ENCODE measurements around the gene MED12L.
"Not testable (repeated sequence)": the region's sequence is repeated elsewhere in the genome, so short reads cannot be mapped to it uniquely, and the experiment has no call there.

Gene MED12L

DNA sequence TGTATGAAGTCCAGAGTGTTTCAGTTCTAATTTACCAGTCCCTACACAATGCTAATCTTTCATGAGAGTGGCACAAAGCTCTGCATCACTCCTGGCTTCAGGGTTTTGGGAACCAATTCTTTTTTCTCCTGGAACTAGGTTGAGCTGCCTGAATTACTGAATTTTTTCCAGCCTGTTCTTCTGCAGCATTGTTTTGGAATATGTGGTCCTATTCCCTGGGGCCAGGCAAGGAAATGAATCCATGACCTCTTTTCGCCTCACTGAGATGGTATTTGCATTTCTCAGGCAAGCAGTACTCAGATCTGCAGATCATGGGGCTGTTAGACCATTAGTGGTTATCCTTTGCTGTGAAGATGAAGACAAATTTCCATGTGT, 143.2 kb downstream of the MED12L start:
- TF ChIP-seq, protein P1, sequence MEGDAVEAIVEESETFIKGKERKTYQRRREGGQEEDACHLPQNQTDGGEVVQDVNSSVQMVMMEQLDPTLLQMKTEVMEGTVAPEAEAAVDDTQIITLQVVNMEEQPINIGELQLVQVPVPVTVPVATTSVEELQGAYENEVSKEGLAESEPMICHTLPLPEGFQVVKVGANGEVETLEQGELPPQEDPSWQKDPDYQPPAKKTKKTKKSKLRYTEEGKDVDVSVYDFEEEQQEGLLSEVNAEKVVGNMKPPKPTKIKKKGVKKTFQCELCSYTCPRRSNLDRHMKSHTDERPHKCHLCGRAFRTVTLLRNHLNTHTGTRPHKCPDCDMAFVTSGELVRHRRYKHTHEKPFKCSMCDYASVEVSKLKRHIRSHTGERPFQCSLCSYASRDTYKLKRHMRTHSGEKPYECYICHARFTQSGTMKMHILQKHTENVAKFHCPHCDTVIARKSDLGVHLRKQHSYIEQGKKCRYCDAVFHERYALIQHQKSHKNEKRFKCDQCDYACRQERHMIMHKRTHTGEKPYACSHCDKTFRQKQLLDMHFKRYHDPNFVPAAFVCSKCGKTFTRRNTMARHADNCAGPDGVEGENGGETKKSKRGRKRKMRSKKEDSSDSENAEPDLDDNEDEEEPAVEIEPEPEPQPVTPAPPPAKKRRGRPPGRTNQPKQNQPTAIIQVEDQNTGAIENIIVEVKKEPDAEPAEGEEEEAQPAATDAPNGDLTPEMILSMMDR (IDR thresholded peaks at IDR 0.05; ENCODE audit: borderline replicate concordance, insufficient read depth, low read depth, low read length) = no peak
- H3K4me3 ChIP-seq (ENCODE audit: low read depth, low read length) = no peak overlapping the region

DNA sequence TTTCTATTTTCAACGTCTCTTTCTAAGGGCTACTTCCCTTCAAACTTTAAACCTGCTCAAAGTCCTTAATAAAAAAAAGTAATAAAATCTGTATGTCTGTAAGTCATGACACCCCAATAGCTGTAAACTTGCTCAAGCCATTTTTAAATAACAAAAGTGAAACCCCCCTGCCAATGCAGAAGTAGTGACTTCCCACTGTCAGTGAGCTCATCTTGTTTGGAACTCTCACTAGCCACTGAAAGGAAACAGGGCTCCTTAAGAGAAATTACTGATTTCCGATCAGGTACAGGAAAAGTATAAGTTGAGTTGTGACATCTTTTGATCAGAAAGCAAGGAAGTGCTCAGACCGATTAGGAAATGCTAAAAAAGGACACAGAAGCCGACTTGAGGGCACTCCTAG, 145.2 kb downstream of the MED12L start:
- no peak overlapping the region for H3K4me3 ChIP-seq (ENCODE audit: low read depth, low read length)
- TF ChIP-seq, protein P1 (IDR thresholded peaks at IDR 0.05; ENCODE audit: borderline replicate concordance, insufficient read depth, low read depth, low read length) = no peak

DNA sequence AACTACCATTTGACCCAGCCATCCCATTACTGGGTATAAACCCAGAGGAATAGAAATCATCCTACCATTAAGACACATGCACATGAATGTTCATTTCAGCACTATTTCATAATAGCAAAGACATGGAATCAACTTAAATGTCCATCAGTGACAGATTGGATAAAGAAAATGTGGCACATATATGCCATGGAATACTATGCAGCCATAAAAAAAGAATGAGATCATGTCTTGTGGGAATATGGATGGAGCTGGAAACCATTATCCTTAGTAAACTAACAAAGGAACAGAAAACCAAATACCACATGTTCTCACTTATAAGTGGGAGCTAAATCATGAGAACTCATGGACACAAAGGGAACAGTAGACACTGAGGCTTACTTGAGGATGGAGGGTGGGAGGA, 146.9 kb downstream of the MED12L start:
- H3K4me3 ChIP-seq (ENCODE audit: low read depth, low read length) = not testable (repeated sequence)

DNA sequence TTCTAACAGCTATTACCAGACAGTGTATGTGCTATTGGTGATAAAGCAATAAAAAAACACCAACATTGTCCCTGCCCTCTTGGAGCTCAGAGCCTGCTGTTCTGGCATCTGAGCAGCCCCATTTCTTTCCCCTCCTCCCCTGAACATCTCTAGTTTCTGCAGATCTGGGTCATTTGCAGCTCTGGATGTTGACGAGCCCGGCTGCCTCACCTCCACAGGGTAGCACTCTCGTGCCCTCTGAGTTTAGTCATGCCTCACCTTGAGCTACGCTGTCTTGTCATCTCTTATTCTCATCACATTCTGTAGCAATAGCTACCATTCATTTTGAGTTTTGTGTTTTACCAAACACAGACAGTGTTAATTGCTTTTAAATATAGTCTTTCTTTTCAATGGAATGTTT, 147.5 kb downstream of the MED12L start:
- H3K4me3 ChIP-seq (ENCODE audit: low read depth, low read length) = no peak overlapping the region
- TF ChIP-seq, protein P1 (IDR thresholded peaks at IDR 0.05; ENCODE audit: borderline replicate concordance, insufficient read depth, low read depth, low read length) = no peak

DNA sequence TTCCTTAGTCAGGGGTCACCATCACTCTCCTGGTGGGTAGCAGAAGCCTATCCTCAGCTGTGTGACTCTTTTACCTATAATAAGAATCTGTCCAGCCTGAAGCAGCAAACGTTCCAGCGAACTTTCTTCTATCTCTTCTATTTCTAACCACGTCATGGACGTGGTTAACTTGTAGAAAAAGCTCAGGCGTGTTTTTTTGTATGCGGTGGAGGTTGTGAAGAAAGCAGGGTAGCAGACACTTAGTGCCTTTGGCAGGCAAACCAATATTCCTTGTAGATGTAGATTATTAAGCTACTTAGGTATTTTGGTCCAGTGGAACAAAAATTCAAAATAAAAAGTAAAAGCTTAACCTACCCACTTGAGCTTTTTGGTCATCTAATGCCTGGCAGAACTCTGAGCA, 149.4 kb downstream of the MED12L start:
- TF ChIP-seq, protein P1 (IDR thresholded peaks at IDR 0.05; ENCODE audit: borderline replicate concordance, insufficient read depth, low read depth, low read length) = no peak
- H3K4me3 ChIP-seq (ENCODE audit: low read depth, low read length) = no peak overlapping the region

DNA sequence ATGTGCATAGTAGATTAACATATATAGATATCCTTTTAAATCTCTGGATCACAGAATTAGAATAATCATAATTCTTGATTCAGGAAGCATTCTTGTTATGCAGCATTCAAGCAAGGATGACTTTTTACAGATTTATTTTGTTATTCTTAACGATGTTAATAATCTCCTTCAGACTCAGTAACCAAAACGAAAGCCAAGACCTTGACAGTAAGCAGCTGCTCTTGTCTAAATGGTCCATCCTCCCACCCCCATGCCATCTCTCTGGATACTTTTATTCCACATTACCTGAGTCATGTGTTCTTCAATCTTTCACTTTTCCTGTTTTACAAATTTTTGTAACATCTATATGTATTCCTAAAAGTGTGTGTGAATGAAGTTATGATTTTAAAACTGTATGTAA, 150.9 kb downstream of the MED12L start:
- no peak overlapping the region for H3K4me3 ChIP-seq (ENCODE audit: low read depth, low read length)
- TF ChIP-seq, protein P1 (IDR thresholded peaks at IDR 0.05; ENCODE audit: borderline replicate concordance, insufficient read depth, low read depth, low read length) = no peak

DNA sequence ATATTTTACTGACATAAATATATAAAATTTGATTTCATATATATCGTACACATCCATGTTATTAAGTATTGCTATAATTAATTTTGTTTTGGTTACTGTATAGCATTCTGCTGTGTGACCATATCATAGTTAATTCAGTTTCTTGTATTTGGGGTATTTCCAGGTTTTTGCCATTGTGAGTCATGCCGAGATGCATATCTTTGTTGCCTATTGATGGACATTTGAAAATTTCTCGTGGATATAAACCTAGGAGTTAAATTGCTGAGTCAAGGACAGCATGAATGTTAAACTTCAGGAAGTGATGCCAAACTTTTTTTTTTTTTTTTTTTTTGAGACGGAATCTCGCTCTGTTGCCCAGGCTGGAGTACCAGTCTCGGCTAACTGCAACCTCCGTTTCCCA, 151.3 kb downstream of the MED12L start:
- TF ChIP-seq, protein P1 (IDR thresholded peaks at IDR 0.05; ENCODE audit: borderline replicate concordance, insufficient read depth, low read depth, low read length) = no peak

DNA sequence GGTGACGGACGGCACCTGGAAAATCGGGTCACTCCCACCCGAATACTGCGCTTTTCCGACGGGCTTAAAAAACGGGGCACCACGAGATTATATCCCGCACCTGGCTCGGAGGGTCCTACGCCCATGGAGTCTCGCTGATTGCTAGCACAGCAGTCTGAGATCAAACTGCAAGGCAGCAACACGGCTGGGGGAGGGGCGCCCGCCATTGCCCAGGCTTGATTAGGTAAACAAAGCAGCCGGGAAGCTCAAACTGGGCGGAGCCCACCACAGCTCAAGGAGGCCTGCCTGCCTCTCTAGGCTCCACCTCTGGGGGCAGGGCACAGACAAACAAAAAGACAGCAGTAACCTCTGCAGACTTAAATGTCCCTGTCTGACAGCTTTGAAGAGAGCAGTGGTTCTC, 156.5 kb downstream of the MED12L start:
- H3K4me3 ChIP-seq (ENCODE audit: low read depth, low read length) = not testable (repeated sequence)

More for the DNA sequence above, 151.3 kb downstream of the MED12L start:
- H3K4me3 ChIP-seq (ENCODE audit: low read depth, low read length) = no peak overlapping the region
